Naive B cell (primary cell): ENCODE data around the gene TMEM123. TPM values are rescaled to one million over a fixed set of nuclear protein-coding genes. Genes with fewer than 3 reads are reported as not detected.
"Not testable (repeated sequence)": the region's sequence is repeated elsewhere in the genome, so short reads cannot be mapped to it uniquely, and the experiment has no call there.

Experiments used
- ATAC-seq, 2 donors: fragments of 150-1000 bp; cut with Tn5 transposase; 2 replicates each; pipeline ENCODE4 v1.10.0; 2021; ENCODE audit warnings: low read depth in 2 of 2, mild to moderate bottlenecking in 2 of 2, moderate library complexity in 2 of 2
- DNase-seq: peaks from one replicate; pipeline ENCODE4 v3.0.0; 2022
- H3K27ac Mint-ChIP-seq, 6 donors: one replicate each; pipeline ENCODE4 v1.8.0; 2020 to 2022; ENCODE audit warnings: mild to moderate bottlenecking in 6 of 6, mixed read lengths in 6 of 6, moderate library complexity in 5 of 6, inconsistent platforms in 2 of 6
- H3K27me3 Mint-ChIP-seq, 3 donors: one replicate each; pipeline ENCODE4 v1.8.0; 2021 to 2022; ENCODE audit warnings: mixed read lengths in 3 of 3, mild to moderate bottlenecking in 1 of 3
- H3K36me3 Mint-ChIP-seq, 2 donors: one replicate each; pipeline ENCODE4 v1.8.0; 2020 to 2022; ENCODE audit warnings: mixed read lengths in 2 of 2, inconsistent platforms in 1 of 2, mild to moderate bottlenecking in 1 of 2
- H3K4me1 Mint-ChIP-seq, 3 donors: one replicate each; pipeline ENCODE4 v1.8.0; 2020 to 2022; ENCODE audit warnings: mixed read lengths in 3 of 3, inconsistent platforms in 1 of 3, mild to moderate bottlenecking in 1 of 3, moderate library complexity in 1 of 3
- H3K4me3 Mint-ChIP-seq, 8 donors: one replicate each; pipeline ENCODE4 v1.8.0; 2020 to 2022; ENCODE audit warnings: mild to moderate bottlenecking in 8 of 8, mixed read lengths in 8 of 8, moderate library complexity in 8 of 8, inconsistent platforms in 2 of 8
- H3K9me3 Mint-ChIP-seq, 7 donors: one replicate each; pipeline ENCODE4 v1.8.0; 2020 to 2022; ENCODE audit warnings: mixed read lengths in 7 of 7, mild to moderate bottlenecking in 5 of 7, inconsistent platforms in 2 of 7, moderate library complexity in 1 of 7
- polyA plus RNA-seq, 6 donors: library from polyadenylated mRNA; unstranded; fragments of 300-500 nt; fragmentation: Illumina TruSeq; gene quantifications; one replicate each; pipeline ENCODE4 v1.2.3, GENCODE V29; 2021; ENCODE audit warnings: low read depth in 6 of 6

TMEM123 gene
- polyA plus RNA-seq, 6 donors from 2014 or later: 429 to 518 (median 477) TPM

- Mint-ChIP-seq H3K4me3 (peak overlapping the region; percentile 93 to 100 (median 99)), H3K4me1 (peaks cover 56 to 79% (median 77%) of the 10 kb centered on the region in 3 donors), H3K9me3 (no peaks in the 10 kb centered on the region), H3K36me3 (peaks cover 0 to 10% of the 10 kb centered on the region in 2 donors), H3K27ac (peak overlapping the region; percentile 93 to 99 (median 97)), H3K27me3 (no peaks in the 10 kb centered on the region)
- DNase-seq (peak; percentile 79), ATAC-seq (peak; percentile 66 to 72)
Measured at GRCh38 chr11:102451681-102452460, 694 bp downstream of the TMEM123 start.

DNA sequence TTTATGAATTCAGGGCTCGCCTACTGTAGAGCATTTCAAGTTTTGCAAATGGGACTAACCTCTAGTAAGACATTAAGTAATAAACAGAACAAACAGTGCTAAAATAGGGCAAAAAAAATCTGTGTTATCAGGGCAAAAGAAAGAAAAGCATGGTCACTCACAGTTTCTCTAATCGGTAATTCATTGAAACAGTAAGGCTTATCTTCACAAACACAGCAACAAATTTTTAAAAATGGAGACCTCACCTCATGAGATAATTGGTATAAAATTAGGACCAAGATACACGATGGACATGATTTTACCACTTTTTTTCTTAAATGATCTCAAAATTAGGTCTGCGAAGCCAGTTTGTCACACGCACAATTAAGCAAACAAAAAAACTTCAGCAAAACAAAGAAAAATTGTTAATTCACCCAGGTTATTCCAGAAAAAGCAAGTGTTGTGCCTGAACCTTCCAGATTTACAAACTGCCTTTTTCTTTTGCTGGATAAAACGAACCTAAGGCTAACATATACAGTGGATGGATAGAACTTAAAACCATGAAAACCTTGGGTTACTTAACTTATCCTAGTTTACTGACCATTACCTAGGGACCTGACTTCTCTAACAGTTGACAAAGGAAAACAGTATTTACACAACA, 1.4 kb downstream of the TMEM123 start:
- DNase-seq: no peak
- Mint-ChIP-seq H3K36me3 (peaks cover 0 to 14% of the 10 kb centered on the region in 2 donors), H3K4me3 (peak overlapping the region; percentile 93 to 100 (median 99)), H3K9me3 (no peaks in the 10 kb centered on the region), H3K4me1 (peaks cover 56 to 85% (median 82%) of the 10 kb centered on the region in 3 donors), H3K27ac (peak overlapping the region; percentile 93 to 99 (median 97)), H3K27me3 (no peaks in the 10 kb centered on the region)
- ATAC-seq: no peak

GRCh38 chr11:102449651-102450570, 2.7 kb downstream of the TMEM123 start:
- ATAC-seq: no peak
- DNase-seq: no peak
- Mint-ChIP-seq H3K9me3 (no peaks in the 10 kb centered on the region), H3K27me3 (no peaks in the 10 kb centered on the region), H3K4me1 (peaks cover 55 to 84% (median 83%) of the 10 kb centered on the region in 3 donors), H3K27ac (peak overlapping the region; percentile 4 to 99 (median 70)), H3K4me3 (peak overlapping the region; percentile 44 to 99 (median 97)), H3K36me3 (peaks cover 0 to 14% of the 10 kb centered on the region in 2 donors)

DNA sequence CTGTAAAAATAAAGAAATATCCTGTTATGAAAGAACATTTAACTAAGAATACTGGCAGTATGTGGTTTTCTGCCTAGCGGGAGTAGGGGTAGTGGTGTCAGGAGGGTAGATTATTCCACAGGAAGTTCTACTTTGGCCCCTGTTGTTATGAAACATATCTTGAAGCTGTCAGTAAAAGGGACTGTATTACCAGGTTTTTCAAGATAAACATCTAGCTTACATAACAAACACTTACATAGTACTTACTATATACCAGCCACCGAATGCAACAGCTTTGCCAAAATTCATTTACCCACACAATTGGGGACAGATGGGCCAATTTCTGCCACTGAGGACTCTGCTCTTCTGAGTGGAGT, 3.7 kb downstream of the TMEM123 start:
- DNase-seq: no peak
- no peaks in the 10 kb centered on the region for H3K27me3 Mint-ChIP-seq
- H3K4me3 Mint-ChIP-seq: peak overlapping the region in 7 of 8 donors; percentile 7 to 99 (median 30)
- peaks cover 0 to 19% of the 10 kb centered on the region in 2 donors for H3K36me3 Mint-ChIP-seq
- H3K4me1 Mint-ChIP-seq: peaks cover 55 to 82% (median 80%) of the 10 kb centered on the region in 3 donors
- ATAC-seq: no peak
- H3K9me3 Mint-ChIP-seq: peaks cover 0 to 5% (median 0%) of the 10 kb centered on the region in 7 donors
- peak overlapping the region; percentile 26 to 99 (median 74) for H3K27ac Mint-ChIP-seq

GRCh38 chr11:102447941-102448868, 4.4 kb downstream of the TMEM123 start:
- no peaks in the 10 kb centered on the region for H3K27me3 Mint-ChIP-seq
- ATAC-seq (no peak), DNase-seq (no peak)
- H3K36me3 Mint-ChIP-seq: peaks cover 0 to 22% of the 10 kb centered on the region in 2 donors
- peaks cover 59 to 86% (median 84%) of the 10 kb centered on the region in 3 donors for H3K4me1 Mint-ChIP-seq
- H3K27ac Mint-ChIP-seq: peak overlapping the region; percentile 69 to 99 (median 88)
- peak overlapping the region in 6 of 8 donors; percentile 12 to 99 (median 61) for H3K4me3 Mint-ChIP-seq
- H3K9me3 Mint-ChIP-seq: peaks cover 0 to 7% (median 0%) of the 10 kb centered on the region in 7 donors

DNA sequence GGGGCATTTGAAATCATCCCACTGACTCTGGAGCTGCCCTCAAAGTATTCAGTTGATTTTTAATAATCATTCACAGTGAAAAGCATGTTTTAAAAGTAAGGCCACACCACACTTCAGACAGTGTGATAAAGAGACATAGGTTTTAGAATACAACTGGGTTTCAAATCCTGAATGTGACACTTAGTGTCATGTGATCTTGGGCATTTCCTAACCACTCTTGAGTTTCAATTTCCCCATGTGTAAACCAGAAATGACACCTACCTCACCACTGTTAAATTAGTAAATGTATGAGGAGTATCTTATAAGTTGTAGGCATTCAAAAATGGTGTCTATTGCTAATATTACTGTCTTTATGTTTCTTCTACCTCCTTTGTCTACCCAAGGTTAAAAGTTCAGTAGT, 5.4 kb downstream of the TMEM123 start:
- peak; percentile 31 for DNase-seq
- Mint-ChIP-seq H3K36me3 (peaks cover 0 to 22% of the 10 kb centered on the region in 2 donors), H3K4me1 (peaks cover 65 to 90% (median 90%) of the 10 kb centered on the region in 3 donors)

DNA sequence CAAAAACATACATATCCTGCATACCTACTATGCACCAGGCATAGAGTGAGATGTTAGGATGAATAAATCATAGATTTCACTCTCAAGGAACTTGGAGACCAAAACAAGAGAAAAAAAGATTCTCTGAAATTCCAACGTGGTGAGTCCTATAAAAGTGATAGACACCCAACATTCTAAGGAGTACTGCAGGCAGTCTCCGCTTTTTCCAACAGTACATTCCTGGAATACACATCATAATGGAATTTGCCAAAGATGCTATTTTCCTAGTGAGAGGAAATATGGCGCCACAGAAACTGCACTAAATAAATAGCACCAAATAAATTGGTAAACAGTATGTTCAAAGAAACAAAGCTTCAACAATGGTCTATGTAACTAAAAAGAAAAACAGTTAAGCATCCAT, 6.0 kb downstream of the TMEM123 start:
- Mint-ChIP-seq H3K27ac (peak overlapping the region in 2 of 6 donors; percentile 97 to 99), H3K9me3 (peaks cover 0 to 7% (median 0%) of the 10 kb centered on the region in 7 donors), H3K27me3 (no peaks in the 10 kb centered on the region), H3K4me3 (peak overlapping the region in 1 of 8 donors; percentile 7), H3K36me3 (peaks cover 0 to 22% of the 10 kb centered on the region in 2 donors), H3K4me1 (peaks cover 65 to 95% (median 93%) of the 10 kb centered on the region in 3 donors)
- DNase-seq (no peak), ATAC-seq (no peak)

More for the DNA sequence above, 5.4 kb downstream of the TMEM123 start:
- ATAC-seq: peak; percentile 47 to 53
- Mint-ChIP-seq H3K27me3 (no peaks in the 10 kb centered on the region), H3K27ac (peak overlapping the region; percentile 17 to 99 (median 92)), H3K9me3 (peaks cover 0 to 7% (median 0%) of the 10 kb centered on the region in 7 donors), H3K4me3 (peak overlapping the region in 7 of 8 donors; percentile 7 to 93 (median 41))

- not testable (repeated sequence) for ATAC-seq, H3K9me3 Mint-ChIP-seq, H3K27ac Mint-ChIP-seq, H3K4me3 Mint-ChIP-seq, DNase-seq, H3K27me3 Mint-ChIP-seq
- H3K36me3 Mint-ChIP-seq: peaks cover 0 to 22% of the 10 kb centered on the region in 2 donors
- H3K4me1 Mint-ChIP-seq: peaks cover 66 to 94% (median 93%) of the 10 kb centered on the region in 3 donors
Measured at GRCh38 chr11:102444693-102445092, 7.9 kb downstream of the TMEM123 start.

- not testable (repeated sequence) for H3K27me3 Mint-ChIP-seq, H3K9me3 Mint-ChIP-seq, DNase-seq, ATAC-seq
- Mint-ChIP-seq H3K36me3 (peaks cover 0 to 22% of the 10 kb centered on the region in 2 donors), H3K27ac (peak overlapping the region in 2 of 6 donors; percentile 41 to 60), H3K4me3 (peak overlapping the region in 1 of 8 donors; percentile 31), H3K4me1 (peaks cover 63 to 90% (median 89%) of the 10 kb centered on the region in 3 donors)
Measured at GRCh38 chr11:102444142-102444541, 8.4 kb downstream of the TMEM123 start.

- not testable (repeated sequence) for H3K27me3 Mint-ChIP-seq, DNase-seq, ATAC-seq, H3K9me3 Mint-ChIP-seq
- Mint-ChIP-seq H3K27ac (peak overlapping the region in 1 of 6 donors; percentile 21), H3K36me3 (peaks cover 0 to 21% of the 10 kb centered on the region in 2 donors), H3K4me1 (peaks cover 53 to 66% (median 62%) of the 10 kb centered on the region in 3 donors), H3K4me3 (peak overlapping the region in 1 of 8 donors; percentile 42)
Measured at GRCh38 chr11:102439063-102439363, 13.6 kb downstream of the TMEM123 start.

- H3K27me3 Mint-ChIP-seq: no peaks in the 10 kb centered on the region
- H3K4me3 Mint-ChIP-seq: no peak overlapping the region
- peaks cover 0 to under 1% (median 0%) of the 10 kb centered on the region in 7 donors for H3K9me3 Mint-ChIP-seq
- DNase-seq: no peak
- peak overlapping the region in 2 of 6 donors; percentile 25 to 56 for H3K27ac Mint-ChIP-seq
- H3K36me3 Mint-ChIP-seq: peaks cover 0 to 16% of the 10 kb centered on the region in 2 donors
- ATAC-seq: no peak
- peaks cover 49 to 61% (median 60%) of the 10 kb centered on the region in 3 donors for H3K4me1 Mint-ChIP-seq
Measured at GRCh38 chr11:102438311-102439062, 14.1 kb downstream of the TMEM123 start.
